ENCODE results near the gene ALCAM.

The ALCAM gene

GRCh38 chr3:105614288-105615030, 247.8 kb downstream of the ALCAM start:
- H3K27ac ChIP-seq (ENCODE audit: low read depth, low read length) = no peak overlapping the region
- H3K4me1 ChIP-seq (ENCODE audit: control insufficient read depth, insufficient read depth, low read length) = peaks cover 20% of the 10 kb centered on the region

GRCh38 chr3:105615814-105616213, 249.1 kb downstream of the ALCAM start:
- H3K4me3 ChIP-seq (ENCODE audit: low read depth, low read length) = no peak overlapping the region
- no peaks in the 10 kb centered on the region for H3K27me3 ChIP-seq (ENCODE audit: control insufficient read depth, insufficient read depth, low read length)
- no peaks in the 10 kb centered on the region for H3K9me3 ChIP-seq (ENCODE audit: control insufficient read depth, insufficient read depth, low read length)
- no peaks in the 10 kb centered on the region for H3K36me3 ChIP-seq (ENCODE audit: control insufficient read depth, insufficient read depth, low read length)
- no peak overlapping the region for H3K27ac ChIP-seq (ENCODE audit: low read depth, low read length)
- H3K4me1 ChIP-seq (ENCODE audit: control insufficient read depth, insufficient read depth, low read length) = peaks cover 20% of the 10 kb centered on the region
- H3K9ac ChIP-seq (ENCODE audit: low read depth, low read length) = no peak overlapping the region

More at GRCh38 chr3:105614288-105615030, 247.8 kb downstream of the ALCAM start:
- Histone ChIP-seq H3K4me3 (ENCODE audit: low read depth, low read length) (no peak overlapping the region), H3K36me3 (ENCODE audit: control insufficient read depth, insufficient read depth, low read length) (no peaks in the 10 kb centered on the region), H3K9me3 (ENCODE audit: control insufficient read depth, insufficient read depth, low read length) (no peaks in the 10 kb centered on the region), H3K9ac (ENCODE audit: low read depth, low read length) (no peak overlapping the region), H3K27me3 (ENCODE audit: control insufficient read depth, insufficient read depth, low read length) (no peaks in the 10 kb centered on the region)

- Histone ChIP-seq H3K4me1 (ENCODE audit: control insufficient read depth, insufficient read depth, low read length) (peaks cover 17% of the 10 kb centered on the region), H3K27me3 (ENCODE audit: control insufficient read depth, insufficient read depth, low read length) (no peaks in the 10 kb centered on the region), H3K36me3 (ENCODE audit: control insufficient read depth, insufficient read depth, low read length) (no peaks in the 10 kb centered on the region), H3K27ac (ENCODE audit: low read depth, low read length) (no peak overlapping the region), H3K4me3 (ENCODE audit: low read depth, low read length) (no peak overlapping the region), H3K9me3 (ENCODE audit: control insufficient read depth, insufficient read depth, low read length) (no peaks in the 10 kb centered on the region), H3K9ac (ENCODE audit: low read depth, low read length) (no peak overlapping the region)
Observed at GRCh38 chr3:105616374-105617121, 249.8 kb downstream of the ALCAM start.

DNA sequence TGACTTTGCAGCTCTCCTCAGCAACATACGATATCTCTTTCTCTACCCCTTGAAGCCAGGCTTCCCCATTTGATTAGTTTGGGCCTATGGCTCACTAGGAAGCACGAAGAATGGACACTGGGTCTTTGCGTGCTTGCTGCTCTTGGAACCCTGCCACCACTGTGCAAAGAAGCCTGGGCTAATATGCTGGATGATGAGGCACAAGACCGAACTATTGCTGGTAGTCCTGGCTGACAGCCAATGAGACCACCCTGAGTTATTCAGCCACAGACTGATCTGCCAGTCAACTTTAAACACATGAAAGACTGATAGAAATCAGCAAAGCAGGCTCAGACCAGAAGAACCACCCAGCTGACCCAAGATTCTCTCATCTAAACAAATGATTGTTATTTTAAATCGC, 251.8 kb downstream of the ALCAM start:
- Histone ChIP-seq H3K4me1 (ENCODE audit: control insufficient read depth, insufficient read depth, low read length) (no peaks in the 10 kb centered on the region), H3K4me3 (ENCODE audit: low read depth, low read length) (no peak overlapping the region), H3K9me3 (ENCODE audit: control insufficient read depth, insufficient read depth, low read length) (no peaks in the 10 kb centered on the region), H3K27ac (ENCODE audit: low read depth, low read length) (no peak overlapping the region), H3K36me3 (ENCODE audit: control insufficient read depth, insufficient read depth, low read length) (no peaks in the 10 kb centered on the region), H3K27me3 (ENCODE audit: control insufficient read depth, insufficient read depth, low read length) (no peaks in the 10 kb centered on the region), H3K9ac (ENCODE audit: low read depth, low read length) (no peak overlapping the region)

DNA sequence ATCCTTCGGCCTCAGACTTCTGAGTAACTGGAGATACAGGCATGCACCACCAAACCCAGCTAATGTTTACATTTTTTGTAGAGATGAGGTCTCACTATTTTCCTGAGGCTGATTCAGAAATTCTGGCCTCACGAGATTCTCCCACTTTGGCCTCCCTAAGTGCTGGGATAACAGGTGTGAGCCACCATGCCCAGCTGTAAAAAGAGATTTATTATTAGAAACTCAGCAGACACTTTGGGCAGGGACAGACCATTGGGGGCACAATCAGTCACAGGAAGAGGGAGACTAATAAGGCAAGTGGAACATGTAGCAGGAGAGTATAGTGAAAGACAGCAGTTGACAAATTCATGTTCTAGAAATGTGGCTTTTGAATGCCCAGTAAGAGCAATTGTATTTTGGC, 252.9 kb downstream of the ALCAM start:
- no peak overlapping the region for H3K4me3 ChIP-seq (ENCODE audit: low read depth, low read length)
- no peaks in the 10 kb centered on the region for H3K27me3 ChIP-seq (ENCODE audit: control insufficient read depth, insufficient read depth, low read length)
- H3K9me3 ChIP-seq (ENCODE audit: control insufficient read depth, insufficient read depth, low read length) = no peaks in the 10 kb centered on the region
- no peaks in the 10 kb centered on the region for H3K36me3 ChIP-seq (ENCODE audit: control insufficient read depth, insufficient read depth, low read length)
- H3K4me1 ChIP-seq (ENCODE audit: control insufficient read depth, insufficient read depth, low read length) = no peaks in the 10 kb centered on the region
- H3K27ac ChIP-seq (ENCODE audit: low read depth, low read length) = no peak overlapping the region
- no peak overlapping the region for H3K9ac ChIP-seq (ENCODE audit: low read depth, low read length)

GRCh38 chr3:105620236-105620635, 253.5 kb downstream of the ALCAM start:
- Histone ChIP-seq H3K9ac (ENCODE audit: low read depth, low read length) (no peak overlapping the region), H3K9me3 (ENCODE audit: control insufficient read depth, insufficient read depth, low read length) (no peaks in the 10 kb centered on the region), H3K27ac (ENCODE audit: low read depth, low read length) (no peak overlapping the region), H3K4me1 (ENCODE audit: control insufficient read depth, insufficient read depth, low read length) (no peaks in the 10 kb centered on the region), H3K4me3 (ENCODE audit: low read depth, low read length) (no peak overlapping the region), H3K36me3 (ENCODE audit: control insufficient read depth, insufficient read depth, low read length) (no peaks in the 10 kb centered on the region), H3K27me3 (ENCODE audit: control insufficient read depth, insufficient read depth, low read length) (no peaks in the 10 kb centered on the region)

GRCh38 chr3:105622169-105622568, 255.5 kb downstream of the ALCAM start:
- Histone ChIP-seq H3K27me3 (ENCODE audit: control insufficient read depth, insufficient read depth, low read length) (no peaks in the 10 kb centered on the region), H3K36me3 (ENCODE audit: control insufficient read depth, insufficient read depth, low read length) (no peaks in the 10 kb centered on the region), H3K4me1 (ENCODE audit: control insufficient read depth, insufficient read depth, low read length) (no peaks in the 10 kb centered on the region), H3K27ac (ENCODE audit: low read depth, low read length) (no peak overlapping the region), H3K9ac (ENCODE audit: low read depth, low read length) (no peak overlapping the region), H3K9me3 (ENCODE audit: control insufficient read depth, insufficient read depth, low read length) (no peaks in the 10 kb centered on the region), H3K4me3 (ENCODE audit: low read depth, low read length) (no peak overlapping the region)
